Measurements from ENCODE around the gene SSUH2.
A peak's percentile ranks its signal among the peaks of the same experiment; 100 is the strongest.

SSUH2 gene

DNA sequence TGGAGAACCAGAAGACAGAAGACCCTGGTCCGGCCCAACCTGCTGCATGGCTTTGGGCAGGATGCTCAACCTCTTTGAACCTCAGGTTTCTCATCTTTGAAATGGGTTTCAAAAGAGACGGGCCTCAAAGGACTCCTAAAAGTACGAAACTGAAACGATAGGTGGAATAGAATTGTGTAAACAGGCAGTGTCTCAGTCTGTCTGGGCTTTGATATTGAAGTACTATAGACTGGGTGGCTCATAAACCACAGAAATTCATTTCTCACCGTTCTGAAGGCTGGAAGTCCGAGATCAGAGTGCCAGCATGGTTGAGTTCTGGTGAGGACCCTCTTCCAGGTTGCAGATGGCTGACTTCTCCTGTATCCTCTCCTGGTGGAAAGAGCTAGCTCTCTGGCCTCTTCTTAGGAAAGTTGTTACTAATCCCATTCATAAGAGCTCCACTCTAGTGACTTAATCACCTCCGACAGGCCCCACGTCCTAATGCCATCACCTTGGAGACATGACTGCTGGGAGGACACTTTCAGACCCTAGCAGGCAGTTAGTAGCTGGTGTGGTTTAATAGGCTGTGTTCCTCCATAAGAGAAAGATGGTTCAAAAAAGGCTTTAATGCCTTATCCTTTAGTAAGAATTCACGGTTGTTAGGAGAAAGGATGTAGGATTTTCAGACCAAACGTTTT lies 35.7 kb downstream of the SSUH2 start:
- Histone ChIP-seq H3K36me3 (no peaks in the 10 kb centered on the region), H3K27ac (no peak overlapping the region)
- TF ChIP-seq CTCF (IDR thresholded peaks at IDR 0.05; ENCODE audit: low read depth, low read length) = no peak

GRCh38 chr3:8608041-8608790 lies 36.4 kb downstream of the SSUH2 start:
- H3K27ac ChIP-seq = no peak overlapping the region

More for the DNA sequence above, 35.7 kb downstream of the SSUH2 start:
- Histone ChIP-seq H3K27me3 (ENCODE audit: insufficient read depth, low read depth, severe bottlenecking) (no peaks in the 10 kb centered on the region), H3K4me3 (ENCODE audit: low read depth, low read length) (no peak overlapping the region), H3K9me3 (ENCODE audit: severe bottlenecking) (no peaks in the 10 kb centered on the region)
- peak; percentile 67 for DNase-seq

DNA sequence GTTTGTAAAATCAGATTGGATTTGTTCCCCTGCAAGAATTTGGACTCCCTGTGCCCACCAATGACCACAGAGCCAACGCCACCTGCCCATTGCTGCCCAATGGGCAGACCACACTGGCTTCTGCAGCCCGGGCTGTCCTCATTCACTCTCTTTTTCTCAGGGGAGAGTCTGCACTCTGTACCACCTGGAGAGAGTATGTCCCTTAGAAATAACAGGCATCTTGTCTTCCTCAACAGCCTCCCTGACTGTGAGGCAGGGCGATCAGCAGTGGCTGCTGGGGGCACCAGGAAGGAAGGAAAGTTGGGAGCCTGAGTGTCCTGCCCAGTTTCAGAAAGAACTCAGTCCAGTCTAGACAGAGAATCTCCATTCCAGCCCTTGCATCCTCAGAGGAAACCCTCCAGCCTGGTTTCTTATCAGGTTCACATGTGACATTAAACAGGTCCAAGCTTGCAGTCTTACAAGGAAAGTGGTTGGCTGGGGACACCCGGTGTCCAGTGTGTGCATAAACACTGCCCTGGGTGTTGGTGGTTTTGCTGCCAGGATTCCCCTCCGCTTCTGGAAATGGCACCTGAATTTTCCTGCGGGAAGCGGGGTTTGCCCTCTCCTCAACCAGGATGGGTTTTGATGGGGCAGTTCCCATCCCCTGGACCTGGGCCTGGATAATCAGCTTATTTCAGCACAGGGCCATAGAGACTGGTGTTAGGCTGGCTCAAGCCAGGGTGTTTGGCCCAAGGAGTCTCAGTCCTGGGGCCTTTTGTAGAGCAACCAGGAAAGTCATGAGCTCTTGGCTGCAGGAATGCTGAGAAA lies 37.2 kb downstream of the SSUH2 start:
- Histone ChIP-seq H3K9me3 (ENCODE audit: severe bottlenecking) (no peaks in the 10 kb centered on the region), H3K27ac (no peak overlapping the region), H3K36me3 (no peaks in the 10 kb centered on the region), H3K27me3 (ENCODE audit: insufficient read depth, low read depth, severe bottlenecking) (no peaks in the 10 kb centered on the region), H3K4me3 (ENCODE audit: low read depth, low read length) (no peak overlapping the region)
- TF ChIP-seq CTCF (IDR thresholded peaks at IDR 0.05; ENCODE audit: low read depth, low read length) = peak; percentile 76
- DNase-seq = peak; percentile 58

More at GRCh38 chr3:8608041-8608790, 36.4 kb downstream of the SSUH2 start:
- Histone ChIP-seq H3K4me3 (ENCODE audit: low read depth, low read length) (no peak overlapping the region), H3K36me3 (no peaks in the 10 kb centered on the region), H3K27me3 (ENCODE audit: insufficient read depth, low read depth, severe bottlenecking) (no peaks in the 10 kb centered on the region), H3K9me3 (ENCODE audit: severe bottlenecking) (no peaks in the 10 kb centered on the region)
- no peak for DNase-seq
- no peak for TF ChIP-seq CTCF (IDR thresholded peaks at IDR 0.05; ENCODE audit: low read depth, low read length)

GRCh38 chr3:8606701-8607231 lies 37.8 kb downstream of the SSUH2 start:
- Histone ChIP-seq H3K4me3 (ENCODE audit: low read depth, low read length) (no peak overlapping the region), H3K27ac (no peak overlapping the region), H3K27me3 (ENCODE audit: insufficient read depth, low read depth, severe bottlenecking) (no peaks in the 10 kb centered on the region), H3K9me3 (ENCODE audit: severe bottlenecking) (no peaks in the 10 kb centered on the region), H3K36me3 (no peaks in the 10 kb centered on the region)
- TF ChIP-seq CTCF (IDR thresholded peaks at IDR 0.05; ENCODE audit: low read depth, low read length) = no peak
- DNase-seq = no peak

GRCh38 chr3:8604988-8605387 lies 39.6 kb downstream of the SSUH2 start:
- no peaks in the 10 kb centered on the region for H3K36me3 ChIP-seq
- no peaks in the 10 kb centered on the region for H3K27me3 ChIP-seq (ENCODE audit: insufficient read depth, low read depth, severe bottlenecking)
- DNase-seq = no peak
- H3K27ac ChIP-seq = no peak overlapping the region
- H3K9me3 ChIP-seq (ENCODE audit: severe bottlenecking) = no peaks in the 10 kb centered on the region
- no peak overlapping the region for H3K4me3 ChIP-seq (ENCODE audit: low read depth, low read length)
- no peak for TF ChIP-seq CTCF (IDR thresholded peaks at IDR 0.05; ENCODE audit: low read depth, low read length)

All from WERI-Rb-1 (cell line).